Neural cell (in vitro differentiated cells): ENCODE results near the gene WWC2. TPM values are rescaled to one million over a fixed set of nuclear protein-coding genes. Genes with fewer than 3 reads are reported as not detected.

ENCODE experiments used
- H2AFZ ChIP-seq: fragments of 200-600, 300-800 bp; sonication (generic), shearing (Covaris generic); 2 replicates; pipeline ENCODE4 v1.6.0; 2014; ENCODE audit warnings: low read depth, mild to moderate bottlenecking, antibody characterized with exemption, low read length, moderate library complexity
- H3F3A ChIP-seq: fragments of 200-600 bp; shearing (Covaris generic); 2 replicates; pipeline ENCODE4 v1.6.1; 2016; ENCODE audit warnings: mild to moderate bottlenecking, moderate library complexity, mixed read lengths, antibody characterized with exemption, low read length; ENCODE audit not compliant: insufficient read depth, poor library complexity, severe bottlenecking
- H3K27ac ChIP-seq: fragments of 200-600, 300-800 bp; sonication (generic), shearing (Covaris generic); 2 replicates; pipeline ENCODE4 v1.5.1; 2014; ENCODE audit warnings: mild to moderate bottlenecking, low read length, moderate library complexity
- H3K27me3 ChIP-seq: fragments of 300-800, 200-600 bp; sonication (generic), shearing (Covaris generic); 2 replicates; pipeline ENCODE4 v1.6.0; 2014; ENCODE audit warnings: mild to moderate bottlenecking, low read depth, low read length, moderate library complexity; ENCODE audit not compliant: insufficient read depth
- H3K36me3 ChIP-seq: fragments of 300-800, 200-600 bp; sonication (generic), shearing (Covaris generic); 2 replicates; pipeline ENCODE4 v1.5.1; 2014; ENCODE audit warnings: mild to moderate bottlenecking, antibody characterized with exemption, low read length, moderate library complexity; ENCODE audit not compliant: insufficient read depth
- H3K4me2 ChIP-seq: fragments of 300-800, 200-600 bp; sonication (generic), shearing (Covaris generic); 2 replicates; pipeline ENCODE4 v1.6.0; 2014; ENCODE audit warnings: mild to moderate bottlenecking, low read length
- H3K4me3 ChIP-seq: fragments of 300-800, 200-600 bp; sonication (generic), shearing (Covaris generic); 2 replicates; pipeline ENCODE4 v1.5.1; 2014; ENCODE audit warnings: mild to moderate bottlenecking, low read length, moderate library complexity
- H3K79me2 ChIP-seq: fragments of 200-600 bp; shearing (Covaris generic); replicated peaks from 2 replicates; pipeline ENCODE4 v1.6.0; 2014; ENCODE audit warnings: mild to moderate bottlenecking, low read length, moderate library complexity; ENCODE audit not compliant: insufficient read depth
- H3K9ac ChIP-seq: fragments of 300-800, 200-600 bp; sonication (generic), shearing (Covaris generic); 2 replicates; pipeline ENCODE4 v1.6.1; 2016; ENCODE audit warnings: mild to moderate bottlenecking, low read length, mixed read lengths
- H3K9me2 ChIP-seq: fragments of 200-600 bp; shearing (Covaris generic); 2 replicates; pipeline ENCODE4 v1.6.1; 2016; ENCODE audit warnings: mild to moderate bottlenecking, low read length, mixed read lengths; ENCODE audit not compliant: insufficient read depth
- H3K9me3 ChIP-seq: fragments of 200-600, 300-800 bp; sonication (generic), shearing (Covaris generic); 2 replicates; pipeline ENCODE4 v1.6.1; 2016; ENCODE audit warnings: mild to moderate bottlenecking, mixed run types, low read length, moderate library complexity, mixed read lengths
- H4K20me1 ChIP-seq: fragments of 200-600 bp; shearing (Covaris generic); 2 replicates; pipeline ENCODE4 v1.6.1; 2016; ENCODE audit warnings: mild to moderate bottlenecking, mixed run types; ENCODE audit not compliant: insufficient read depth
- EP300 ChIP-seq: fragments of 450-650 bp; conservative IDR thresholded peaks from 2 replicates; pipeline ENCODE4 v1.6.1; 2014; ENCODE audit warnings: antibody characterized with exemption, mild to moderate bottlenecking, moderate library complexity; ENCODE audit not compliant: poor library complexity, severe bottlenecking
- EZH2 ChIP-seq: fragments of 200-600, 300-800 bp; shearing (Covaris generic), sonication (generic); IDR thresholded peaks from 2 replicates; pipeline ENCODE4 v1.6.1; 2014; ENCODE audit warnings: antibody characterized with exemption, low read length, borderline replicate concordance, mild to moderate bottlenecking; ENCODE audit not compliant: insufficient read depth, poor library complexity, severe bottlenecking
- MXI1 ChIP-seq: fragments of 450-650 bp; conservative IDR thresholded peaks from 2 replicates; pipeline ENCODE4 v1.6.1; 2014; ENCODE audit warnings: antibody characterized with exemption, mild to moderate bottlenecking; ENCODE audit not compliant: poor library complexity, severe bottlenecking
- POLR2AphosphoS5 ChIP-seq: IDR thresholded peaks from 2 replicates; pipeline ENCODE4 v1.6.1; 2012
- RAD21 ChIP-seq: fragments of 450-650 bp; conservative IDR thresholded peaks from 2 replicates; pipeline ENCODE4 v1.6.1; 2014; ENCODE audit warnings: antibody characterized with exemption, mild to moderate bottlenecking, moderate library complexity
- SMC3 ChIP-seq: fragments of 450-650 bp; conservative IDR thresholded peaks from 2 replicates; pipeline ENCODE4 v1.6.1; 2014; ENCODE audit warnings: antibody characterized with exemption, mild to moderate bottlenecking, moderate library complexity; ENCODE audit not compliant: poor library complexity
- TAF1 ChIP-seq: IDR thresholded peaks from 2 replicates; pipeline ENCODE4 v1.6.1; 2012; ENCODE audit warnings: low read depth
- polyA plus RNA-seq: library from polyadenylated mRNA; depleted of rRNA; stranded (reverse); fragments of >200 nt; gene quantifications from 2 replicates; pipeline ENCODE4 v1.2.3, GENCODE V29; 2014
- TF ChIP-seq, protein P1 (sequence below): fragments of 450-650 bp; IDR thresholded peaks from 2 replicates; pipeline ENCODE4 v1.5.1; 2014; ENCODE audit warnings: antibody characterized with exemption, mild to moderate bottlenecking, moderate library complexity; ENCODE audit not compliant: poor library complexity, severe bottlenecking
- TF ChIP-seq, protein P2 (sequence below): IDR thresholded peaks from 2 replicates; pipeline ENCODE4 v1.6.1; 2012; ENCODE audit warnings: borderline replicate concordance

Gene WWC2
- polyA plus RNA-seq, 1 donor from 2014 or later: 5.7 TPM

DNA sequence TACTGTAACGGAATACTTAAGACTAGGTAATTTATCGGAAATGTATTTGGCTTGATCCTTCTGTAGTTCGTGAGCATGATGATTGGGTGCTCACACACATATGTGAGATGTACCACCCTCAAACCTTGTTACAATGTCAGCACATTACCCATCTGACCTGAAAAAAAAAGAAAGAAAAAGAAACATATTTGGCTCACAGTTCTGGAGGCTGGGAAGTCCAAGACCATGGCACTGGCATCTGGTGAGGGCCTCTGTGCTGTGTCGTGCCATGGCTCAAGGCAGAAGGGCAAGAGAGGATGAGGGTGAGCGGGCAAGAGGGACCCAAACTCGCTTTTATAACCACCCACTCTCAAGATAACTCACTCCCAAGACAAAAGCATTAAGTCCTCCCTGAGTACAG is 230.2 kb downstream of the WWC2 start:
- Histone ChIP-seq H3K4me3 (no peak overlapping the region), H3K27ac (no peak overlapping the region), H3F3A (no peaks in the 10 kb centered on the region), H3K4me2 (no peak overlapping the region), H3K9ac (no peak overlapping the region), H3K27me3 (no peaks in the 10 kb centered on the region), H3K9me3 (no peaks in the 10 kb centered on the region), H4K20me1 (no peaks in the 10 kb centered on the region), H3K79me2 (no peaks in the 10 kb centered on the region), H2AFZ (no peak overlapping the region), H3K9me2 (no peaks in the 10 kb centered on the region), H3K36me3 (no peaks in the 10 kb centered on the region)
- TF ChIP-seq RAD21: no peak
- TF ChIP-seq, protein P1, sequence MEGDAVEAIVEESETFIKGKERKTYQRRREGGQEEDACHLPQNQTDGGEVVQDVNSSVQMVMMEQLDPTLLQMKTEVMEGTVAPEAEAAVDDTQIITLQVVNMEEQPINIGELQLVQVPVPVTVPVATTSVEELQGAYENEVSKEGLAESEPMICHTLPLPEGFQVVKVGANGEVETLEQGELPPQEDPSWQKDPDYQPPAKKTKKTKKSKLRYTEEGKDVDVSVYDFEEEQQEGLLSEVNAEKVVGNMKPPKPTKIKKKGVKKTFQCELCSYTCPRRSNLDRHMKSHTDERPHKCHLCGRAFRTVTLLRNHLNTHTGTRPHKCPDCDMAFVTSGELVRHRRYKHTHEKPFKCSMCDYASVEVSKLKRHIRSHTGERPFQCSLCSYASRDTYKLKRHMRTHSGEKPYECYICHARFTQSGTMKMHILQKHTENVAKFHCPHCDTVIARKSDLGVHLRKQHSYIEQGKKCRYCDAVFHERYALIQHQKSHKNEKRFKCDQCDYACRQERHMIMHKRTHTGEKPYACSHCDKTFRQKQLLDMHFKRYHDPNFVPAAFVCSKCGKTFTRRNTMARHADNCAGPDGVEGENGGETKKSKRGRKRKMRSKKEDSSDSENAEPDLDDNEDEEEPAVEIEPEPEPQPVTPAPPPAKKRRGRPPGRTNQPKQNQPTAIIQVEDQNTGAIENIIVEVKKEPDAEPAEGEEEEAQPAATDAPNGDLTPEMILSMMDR: no peak
- TF ChIP-seq MXI1: no peak
- no peak for TF ChIP-seq POLR2AphosphoS5
- TF ChIP-seq SMC3: no peak
- no peak for TF ChIP-seq EZH2
- no peak for TF ChIP-seq TAF1
- TF ChIP-seq EP300: no peak
- TF ChIP-seq, protein P2, sequence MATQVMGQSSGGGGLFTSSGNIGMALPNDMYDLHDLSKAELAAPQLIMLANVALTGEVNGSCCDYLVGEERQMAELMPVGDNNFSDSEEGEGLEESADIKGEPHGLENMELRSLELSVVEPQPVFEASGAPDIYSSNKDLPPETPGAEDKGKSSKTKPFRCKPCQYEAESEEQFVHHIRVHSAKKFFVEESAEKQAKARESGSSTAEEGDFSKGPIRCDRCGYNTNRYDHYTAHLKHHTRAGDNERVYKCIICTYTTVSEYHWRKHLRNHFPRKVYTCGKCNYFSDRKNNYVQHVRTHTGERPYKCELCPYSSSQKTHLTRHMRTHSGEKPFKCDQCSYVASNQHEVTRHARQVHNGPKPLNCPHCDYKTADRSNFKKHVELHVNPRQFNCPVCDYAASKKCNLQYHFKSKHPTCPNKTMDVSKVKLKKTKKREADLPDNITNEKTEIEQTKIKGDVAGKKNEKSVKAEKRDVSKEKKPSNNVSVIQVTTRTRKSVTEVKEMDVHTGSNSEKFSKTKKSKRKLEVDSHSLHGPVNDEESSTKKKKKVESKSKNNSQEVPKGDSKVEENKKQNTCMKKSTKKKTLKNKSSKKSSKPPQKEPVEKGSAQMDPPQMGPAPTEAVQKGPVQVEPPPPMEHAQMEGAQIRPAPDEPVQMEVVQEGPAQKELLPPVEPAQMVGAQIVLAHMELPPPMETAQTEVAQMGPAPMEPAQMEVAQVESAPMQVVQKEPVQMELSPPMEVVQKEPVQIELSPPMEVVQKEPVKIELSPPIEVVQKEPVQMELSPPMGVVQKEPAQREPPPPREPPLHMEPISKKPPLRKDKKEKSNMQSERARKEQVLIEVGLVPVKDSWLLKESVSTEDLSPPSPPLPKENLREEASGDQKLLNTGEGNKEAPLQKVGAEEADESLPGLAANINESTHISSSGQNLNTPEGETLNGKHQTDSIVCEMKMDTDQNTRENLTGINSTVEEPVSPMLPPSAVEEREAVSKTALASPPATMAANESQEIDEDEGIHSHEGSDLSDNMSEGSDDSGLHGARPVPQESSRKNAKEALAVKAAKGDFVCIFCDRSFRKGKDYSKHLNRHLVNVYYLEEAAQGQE: no peak

DNA sequence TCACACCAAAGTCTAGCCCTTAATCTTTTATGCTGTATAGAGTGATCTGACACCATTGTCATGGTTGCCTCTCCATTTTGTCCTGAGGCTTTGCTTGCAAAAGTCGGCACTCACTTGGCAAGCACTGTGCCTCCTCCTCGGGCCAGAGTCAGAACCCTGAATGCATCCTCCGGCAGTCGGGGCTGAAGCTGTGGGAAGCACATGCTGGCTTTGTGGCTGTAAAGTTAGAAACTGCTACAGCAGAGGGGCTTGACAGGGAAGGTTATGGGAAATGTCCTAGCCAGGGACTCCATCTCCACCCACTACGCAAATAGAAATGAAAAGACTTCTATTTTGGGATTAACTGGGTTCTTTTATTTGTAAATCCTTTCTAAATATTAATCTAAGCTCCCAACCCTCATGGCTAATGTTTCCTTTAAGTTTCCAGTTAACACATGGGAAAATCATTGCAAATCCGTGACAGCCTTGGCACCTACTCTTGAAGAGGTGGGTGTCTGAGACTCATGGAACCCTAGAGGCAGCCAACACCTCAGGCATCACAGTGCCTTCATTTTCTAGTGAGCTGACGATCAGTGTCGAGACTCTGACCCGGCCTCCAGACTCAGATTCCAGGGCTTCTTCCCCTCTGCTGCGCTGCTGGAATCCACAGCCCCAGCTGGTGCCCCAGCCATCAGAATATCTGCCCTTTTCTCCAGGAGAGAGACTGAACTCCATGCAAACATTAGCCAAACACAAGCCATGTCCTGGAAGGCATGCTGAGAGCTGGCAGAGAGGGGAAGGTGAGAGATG is 231.1 kb downstream of the WWC2 start:
- H3K9ac ChIP-seq: no peak overlapping the region
- H3K27ac ChIP-seq: no peak overlapping the region
- H2AFZ ChIP-seq: no peak overlapping the region
- H3K9me2 ChIP-seq: no peaks in the 10 kb centered on the region
- H3K4me2 ChIP-seq: no peak overlapping the region
- H4K20me1 ChIP-seq: no peaks in the 10 kb centered on the region
- no peaks in the 10 kb centered on the region for H3K36me3 ChIP-seq
- H3K79me2 ChIP-seq: no peaks in the 10 kb centered on the region
- H3F3A ChIP-seq: no peaks in the 10 kb centered on the region
- H3K9me3 ChIP-seq: no peaks in the 10 kb centered on the region
- no peaks in the 10 kb centered on the region for H3K27me3 ChIP-seq
- H3K4me3 ChIP-seq: no peak overlapping the region
- TF ChIP-seq, protein P2: no peak
- TF ChIP-seq POLR2AphosphoS5: no peak
- no peak for TF ChIP-seq EZH2
- no peak for TF ChIP-seq TAF1
- no peak for TF ChIP-seq SMC3
- TF ChIP-seq, protein P1: no peak
- no peak for TF ChIP-seq MXI1
- TF ChIP-seq RAD21: no peak
- no peak for TF ChIP-seq EP300
